GM21723 (cell line): ENCODE measurements around the gene OBSCN.

ENCODE experiments used
- ATAC-seq: cut with Tn5 transposase; IDR thresholded peaks from one replicate; pipeline ENCODE4 v1.9.1; 2021; ENCODE audit warnings: mild to moderate bottlenecking, moderate library complexity; ENCODE audit not compliant: unreplicated experiment

OBSCN gene

DNA sequence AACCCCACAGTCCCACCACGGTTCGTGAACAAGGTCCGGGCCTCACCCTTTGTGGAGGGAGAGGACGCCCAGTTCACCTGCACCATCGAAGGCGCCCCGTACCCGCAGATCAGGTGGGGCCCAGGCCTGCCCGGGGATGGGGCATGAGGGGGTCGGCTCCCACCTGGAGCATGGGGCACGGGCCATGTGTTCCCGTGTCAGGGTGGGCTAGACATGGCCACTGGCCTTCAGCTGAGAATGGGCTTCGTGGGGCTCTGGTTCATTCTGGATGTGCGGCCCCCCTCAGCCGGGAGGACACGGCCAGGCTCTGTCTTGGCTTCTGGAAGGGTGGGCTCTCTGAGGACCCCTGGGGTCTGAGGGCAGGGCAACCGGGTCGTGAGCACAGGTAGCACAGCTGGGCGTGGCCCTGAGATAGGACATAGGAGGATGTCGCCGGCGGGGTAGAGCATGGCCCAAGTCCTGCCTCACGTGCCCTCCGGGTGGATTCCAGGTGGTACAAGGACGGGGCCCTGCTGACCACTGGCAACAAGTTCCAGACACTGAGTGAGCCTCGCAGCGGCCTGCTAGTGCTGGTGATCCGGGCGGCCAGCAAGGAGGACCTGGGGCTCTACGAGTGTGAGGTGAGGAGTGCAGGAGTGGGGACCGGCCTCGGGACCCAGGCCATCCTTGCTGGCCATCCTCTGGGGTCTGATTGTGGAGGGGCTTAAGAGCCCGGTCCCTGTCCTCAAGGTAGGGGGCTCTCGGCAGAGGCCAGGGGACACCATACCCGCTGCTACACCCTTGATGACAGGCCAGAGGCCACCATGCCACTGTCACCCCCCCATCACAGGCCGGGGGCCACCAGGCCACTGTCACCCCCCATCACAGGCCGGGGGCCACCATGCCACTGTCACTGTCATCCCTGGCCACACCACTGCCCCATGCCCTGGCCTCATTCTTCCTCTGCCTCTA lies 143.3 kb downstream of the OBSCN start:
- ATAC-seq, result no peak

GRCh38 chr1:228351850-228352249 lies 144.0 kb downstream of the OBSCN start:
- no peak for ATAC-seq

GRCh38 chr1:228352677-228353481 lies 145.0 kb downstream of the OBSCN start:
- ATAC-seq, result no peak

- no peak for ATAC-seq
Observed at GRCh38 chr1:228353601-228354371, 145.9 kb downstream of the OBSCN start.

- ATAC-seq, result no peak
Observed at GRCh38 chr1:228354390-228355320, 146.8 kb downstream of the OBSCN start.

- no peak for ATAC-seq
Observed at GRCh38 chr1:228356897-228357680, 149.2 kb downstream of the OBSCN start.

DNA sequence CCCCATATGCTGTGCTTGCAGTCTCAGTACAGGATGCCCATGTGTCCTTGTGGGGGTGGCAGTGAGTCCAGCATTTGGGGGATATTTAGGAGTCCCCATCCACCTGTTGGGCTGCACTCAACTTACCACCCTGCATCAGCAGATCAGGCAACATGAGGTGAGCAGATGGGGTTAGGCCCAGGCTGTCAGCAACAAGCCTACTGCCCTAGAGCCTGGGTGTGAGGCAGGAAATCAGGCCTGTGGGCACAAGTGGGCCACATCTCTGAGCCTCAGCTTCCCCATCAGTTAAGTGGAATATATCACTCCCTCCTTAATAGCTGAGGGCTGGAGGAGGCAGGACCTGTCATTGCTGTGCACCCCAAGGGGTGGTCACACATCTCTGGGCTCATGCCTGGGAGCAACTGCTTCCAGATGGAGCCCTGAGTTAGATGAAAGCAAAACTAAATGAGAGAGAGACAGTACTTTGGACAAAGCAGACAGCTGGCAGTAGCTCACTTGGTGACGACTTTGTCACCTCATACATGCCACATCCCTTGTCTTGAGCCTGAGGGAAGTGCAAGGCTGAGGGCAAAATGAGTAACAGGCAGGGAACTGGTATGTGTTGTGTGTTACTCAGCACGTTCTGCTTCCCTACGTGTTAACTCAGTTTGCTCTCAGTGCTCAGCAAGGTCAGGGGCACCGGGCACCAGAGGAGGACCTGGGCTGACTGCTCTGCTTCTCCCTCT lies 150.4 kb downstream of the OBSCN start:
- ATAC-seq, result no peak

DNA sequence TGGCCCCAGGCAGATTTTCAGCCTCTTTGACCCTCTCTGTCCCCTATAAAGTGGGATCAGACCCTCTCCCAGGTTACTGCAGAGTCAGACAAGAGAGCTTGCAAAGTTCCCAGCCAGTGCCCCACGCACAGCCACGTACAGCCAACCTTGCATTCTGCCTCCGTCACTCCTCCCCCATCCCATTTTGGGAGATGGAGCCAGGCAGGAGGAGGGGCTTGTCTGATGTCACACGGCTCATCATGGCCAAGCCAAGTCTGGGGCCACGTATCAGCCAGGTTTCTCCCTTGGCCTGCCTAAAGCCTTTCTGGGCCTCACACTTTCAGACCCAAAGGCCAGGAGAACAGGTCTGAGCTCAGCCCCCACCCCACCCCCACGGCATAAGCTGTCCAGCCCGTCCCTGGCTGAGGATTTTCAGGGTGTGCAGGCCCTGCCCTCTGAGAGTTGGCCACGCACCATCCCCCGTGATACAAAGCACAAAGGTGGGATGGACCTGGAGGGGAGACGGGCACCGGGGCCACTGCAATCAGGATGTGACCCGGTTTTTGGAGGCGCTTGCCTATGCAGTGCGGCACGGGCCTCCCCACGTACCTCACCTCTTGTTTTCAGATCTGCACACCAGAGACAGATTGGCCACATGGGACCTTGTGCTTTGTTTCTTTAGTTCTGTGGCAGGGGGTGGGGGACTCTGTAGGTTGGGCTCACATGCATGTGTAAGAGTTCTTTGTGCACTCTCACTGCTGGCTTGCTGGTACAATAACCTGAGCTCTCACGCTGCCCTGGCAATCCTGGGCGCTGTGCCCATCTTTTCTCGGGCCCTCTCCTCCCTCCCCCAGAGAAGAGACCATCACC lies 151.1 kb downstream of the OBSCN start:
- ATAC-seq, result no peak

DNA sequence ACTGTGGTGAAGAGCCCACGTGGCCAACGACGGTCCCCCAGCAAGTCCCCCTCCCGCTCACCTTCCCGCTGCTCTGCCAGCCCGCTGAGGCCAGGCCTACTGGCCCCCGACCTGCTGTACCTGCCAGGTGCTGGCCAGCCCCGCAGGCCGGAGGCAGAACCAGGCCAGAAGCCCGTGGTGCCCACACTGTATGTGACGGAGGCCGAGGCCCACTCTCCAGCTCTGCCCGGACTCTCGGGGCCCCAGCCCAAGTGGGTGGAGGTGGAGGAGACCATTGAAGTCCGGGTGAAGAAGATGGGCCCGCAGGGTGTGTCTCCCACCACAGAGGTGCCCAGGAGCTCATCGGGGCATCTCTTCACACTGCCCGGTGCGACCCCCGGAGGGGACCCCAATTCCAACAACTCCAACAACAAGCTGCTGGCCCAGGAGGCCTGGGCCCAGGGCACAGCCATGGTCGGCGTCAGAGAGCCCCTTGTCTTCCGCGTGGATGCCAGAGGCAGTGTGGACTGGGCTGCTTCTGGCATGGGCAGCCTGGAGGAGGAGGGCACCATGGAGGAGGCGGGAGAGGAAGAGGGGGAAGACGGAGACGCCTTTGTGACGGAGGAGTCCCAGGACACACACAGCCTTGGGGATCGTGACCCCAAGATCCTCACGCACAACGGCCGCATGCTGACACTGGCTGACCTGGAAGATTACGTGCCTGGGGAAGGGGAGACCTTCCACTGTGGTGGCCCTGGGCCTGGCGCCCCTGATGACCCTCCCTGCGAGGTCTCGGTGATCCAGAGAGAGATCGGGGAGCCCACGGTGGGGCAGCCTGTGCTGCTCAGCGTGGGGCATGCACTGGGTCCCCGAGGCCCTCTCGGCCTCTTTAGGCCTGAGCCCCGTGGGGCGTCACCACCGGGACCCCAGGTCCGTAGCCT lies 152.0 kb downstream of the OBSCN start:
- no peak for ATAC-seq

- ATAC-seq, result no peak
Observed at GRCh38 chr1:228360533-228361313, 152.9 kb downstream of the OBSCN start.

GRCh38 chr1:228361314-228362140 lies 153.7 kb downstream of the OBSCN start:
- no peak for ATAC-seq

DNA sequence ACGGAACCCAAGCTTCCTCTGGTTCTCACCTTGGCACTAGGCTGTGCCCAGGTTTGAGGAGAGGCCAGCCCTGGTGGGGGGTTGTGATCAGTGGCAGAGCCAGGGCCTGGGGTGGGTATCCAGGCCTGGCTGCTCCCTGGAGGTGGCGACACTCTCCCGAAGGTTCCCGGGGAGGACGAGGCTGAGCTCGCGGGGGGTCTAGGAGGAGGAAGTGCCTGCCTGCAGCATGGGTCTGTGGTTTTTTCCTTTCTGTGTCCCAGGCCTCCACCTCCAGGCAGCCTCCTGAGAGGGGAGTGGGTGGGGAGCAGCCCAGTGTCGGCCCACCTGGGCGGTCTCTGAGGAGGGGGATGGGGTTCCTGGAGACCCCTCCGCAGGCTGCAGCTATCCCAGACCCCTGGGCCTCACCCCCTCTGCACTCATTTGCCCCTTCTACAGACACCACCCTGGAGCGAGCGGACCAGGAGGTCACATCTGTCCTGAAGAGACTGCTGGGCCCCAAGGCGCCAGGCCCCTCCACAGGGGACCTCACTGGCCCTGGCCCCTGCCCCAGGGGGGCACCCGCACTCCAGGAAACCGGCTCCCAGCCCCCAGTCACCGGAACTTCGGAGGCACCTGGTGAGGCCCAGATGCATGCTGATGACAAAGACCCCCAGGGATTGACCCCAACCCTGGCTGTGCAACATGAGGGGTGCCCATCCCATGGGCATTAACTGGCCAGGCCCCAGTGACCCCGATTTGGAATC lies 154.5 kb downstream of the OBSCN start:
- ATAC-seq, result no peak

DNA sequence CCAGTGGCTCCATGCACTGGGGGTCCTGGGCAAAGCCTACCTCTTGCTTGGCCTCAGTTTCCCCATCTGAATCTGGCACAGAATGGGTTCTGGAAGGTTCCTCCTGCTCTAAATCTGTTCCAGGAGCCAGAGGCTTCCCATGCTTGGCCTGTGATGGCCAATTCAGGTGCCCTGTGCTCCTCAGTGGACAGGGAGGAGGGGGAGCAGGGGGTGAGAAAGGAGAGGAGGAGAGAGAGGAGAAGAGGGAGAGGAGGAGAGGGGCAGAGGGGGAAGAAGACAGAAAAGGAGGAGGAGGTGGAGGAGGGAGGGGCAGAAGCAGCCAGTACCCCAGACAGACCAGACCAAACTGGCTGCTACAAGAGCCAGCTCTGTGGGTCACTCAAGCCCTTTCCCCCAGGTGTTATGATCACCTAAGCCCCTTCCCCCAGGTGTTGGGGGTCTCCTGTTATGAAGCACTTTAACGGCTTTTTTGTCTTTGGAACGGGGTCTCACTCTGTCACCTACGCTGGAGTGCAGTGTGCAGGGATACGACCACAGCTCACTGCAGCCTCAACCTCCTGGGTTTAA lies 155.1 kb downstream of the OBSCN start:
- no peak for ATAC-seq

GRCh38 chr1:228363686-228364067 lies 155.8 kb downstream of the OBSCN start:
- ATAC-seq, result no peak
